GM19035 (cell line): ENCODE measurements around the gene GDPGP1.

Source experiments
- ATAC-seq: cut with Tn5 transposase; IDR thresholded peaks from one replicate; pipeline ENCODE4 v1.9.1; 2021; ENCODE audit not compliant: unreplicated experiment

Gene GDPGP1

GRCh38 chr15:90225047-90225446 is 9.0 kb upstream of the GDPGP1 start:
- no peak for ATAC-seq

- no peak for ATAC-seq
Observed at GRCh38 chr15:90225504-90226234, 8.3 kb upstream of the GDPGP1 start.

- ATAC-seq, result no peak
Observed at GRCh38 chr15:90227336-90227735, 6.7 kb upstream of the GDPGP1 start.

- no peak for ATAC-seq
Observed at GRCh38 chr15:90227816-90228772, 5.9 kb upstream of the GDPGP1 start.

- ATAC-seq, result no peak
Observed at GRCh38 chr15:90228960-90229359, 5.0 kb upstream of the GDPGP1 start.

- ATAC-seq, result no peak
Observed at GRCh38 chr15:90230071-90230494, 3.9 kb upstream of the GDPGP1 start.

GRCh38 chr15:90230610-90231009 is 3.4 kb upstream of the GDPGP1 start:
- no peak for ATAC-seq

GRCh38 chr15:90231028-90232017 is 2.7 kb upstream of the GDPGP1 start:
- no peak for ATAC-seq

- ATAC-seq, result no peak
Observed at GRCh38 chr15:90232196-90232595, 1.8 kb upstream of the GDPGP1 start.

GRCh38 chr15:90232941-90233386 is 1.0 kb upstream of the GDPGP1 start:
- ATAC-seq, result no peak

- peak; percentile 80 for ATAC-seq
Observed at GRCh38 chr15:90233387-90234095, 468 bp upstream of the GDPGP1 start, which contains the start of gene CIB1. CIB1 (minus strand) TSS chr15:90233941; CDS start chr15:90233885, 56 bp downstream.

- ATAC-seq, result no peak
Observed at GRCh38 chr15:90239371-90239770, 5.4 kb downstream of the GDPGP1 start.

- ATAC-seq, result no peak
Observed at GRCh38 chr15:90240856-90241255, 6.8 kb downstream of the GDPGP1 start.

- no peak for ATAC-seq
Observed at GRCh38 chr15:90241343-90242192, 7.6 kb downstream of the GDPGP1 start.

- ATAC-seq, result no peak
Observed at GRCh38 chr15:90243943-90244639, 10.1 kb downstream of the GDPGP1 start.

- ATAC-seq, result no peak
Observed at GRCh38 chr15:90248789-90249202, 14.8 kb downstream of the GDPGP1 start.

- peak; percentile 87 for ATAC-seq
Observed at GRCh38 chr15:90249203-90249863, 15.3 kb downstream of the GDPGP1 start, which contains the start of gene TTLL13. TTLL13 (plus strand) TSS chr15:90249556; CDS start chr15:90250631, 1,075 bp downstream.

GRCh38 chr15:90257776-90258175 is 23.8 kb downstream of the GDPGP1 start:
- no peak for ATAC-seq
